BJ (cell line): ENCODE data around the gene COL5A1. TPM values are rescaled to one million over a fixed set of nuclear protein-coding genes. Genes with fewer than 3 reads are reported as not detected.

Experiments used
- CTCF ChIA-PET: fragments of 350-600 bp; formaldehyde crosslinking; extraction: SDS; loops from one replicate; lab custom pipeline; 2021; ENCODE audit warnings: antibody characterized with exemption, inconsistent platforms; lab: Yijun Ruan, JAX
- POLR2A ChIA-PET: fragments of 300-600 bp; sonication (Branson Sonifier 250); formaldehyde crosslinking; extraction: SDS; loops from one replicate; lab custom pipeline; 2021; ENCODE audit warnings: antibody characterized with exemption; lab: Charles Lee
- DNase-seq: peaks from one replicate; pipeline ENCODE4 v3.0.0-alpha.2; 2011; ENCODE audit warnings: low read depth
- H3K27me3 ChIP-seq: 2 replicates; pipeline ENCODE4 v1.6.0; 2011; ENCODE audit warnings: low read length; ENCODE audit not compliant: control insufficient read depth, insufficient read depth
- H3K36me3 ChIP-seq: 2 replicates; pipeline ENCODE4 v1.5.1; 2011; ENCODE audit warnings: low read length; ENCODE audit not compliant: control insufficient read depth, insufficient read depth
- H3K4me3 ChIP-seq: 2 replicates; pipeline ENCODE4 v1.5.1; 2011; ENCODE audit warnings: low read depth, mild to moderate bottlenecking, control low read depth, low read length
- polyA plus RNA-seq: library from polyadenylated mRNA; depleted of rRNA; stranded (reverse); fragments of >200 nt; gene quantifications from 2 replicates; pipeline ENCODE4 v1.2.3, GENCODE V29; 2011
- TF ChIP-seq, protein P1 (sequence below): IDR thresholded peaks from 2 replicates; pipeline ENCODE4 v1.5.1; 2011; ENCODE audit warnings: low read depth, mild to moderate bottlenecking, control low read depth, inconsistent platforms, low read length, moderate library complexity; ENCODE audit not compliant: insufficient read depth

COL5A1 gene
- polyA plus RNA-seq, 1 experiment = 251 TPM

- ChIA-PET CTCF (interaction anchor here (0.8 to 0.9 kb wide), 2 partner anchors 54 to 107 kb away, joined by 3 read pairs; no protein-coding TSS in a partner anchor), POLR2A (no interaction called here)
- DNase-seq = no peak
- H3K36me3 ChIP-seq = no peaks in the 10 kb centered on the region
- TF ChIP-seq, protein P1, sequence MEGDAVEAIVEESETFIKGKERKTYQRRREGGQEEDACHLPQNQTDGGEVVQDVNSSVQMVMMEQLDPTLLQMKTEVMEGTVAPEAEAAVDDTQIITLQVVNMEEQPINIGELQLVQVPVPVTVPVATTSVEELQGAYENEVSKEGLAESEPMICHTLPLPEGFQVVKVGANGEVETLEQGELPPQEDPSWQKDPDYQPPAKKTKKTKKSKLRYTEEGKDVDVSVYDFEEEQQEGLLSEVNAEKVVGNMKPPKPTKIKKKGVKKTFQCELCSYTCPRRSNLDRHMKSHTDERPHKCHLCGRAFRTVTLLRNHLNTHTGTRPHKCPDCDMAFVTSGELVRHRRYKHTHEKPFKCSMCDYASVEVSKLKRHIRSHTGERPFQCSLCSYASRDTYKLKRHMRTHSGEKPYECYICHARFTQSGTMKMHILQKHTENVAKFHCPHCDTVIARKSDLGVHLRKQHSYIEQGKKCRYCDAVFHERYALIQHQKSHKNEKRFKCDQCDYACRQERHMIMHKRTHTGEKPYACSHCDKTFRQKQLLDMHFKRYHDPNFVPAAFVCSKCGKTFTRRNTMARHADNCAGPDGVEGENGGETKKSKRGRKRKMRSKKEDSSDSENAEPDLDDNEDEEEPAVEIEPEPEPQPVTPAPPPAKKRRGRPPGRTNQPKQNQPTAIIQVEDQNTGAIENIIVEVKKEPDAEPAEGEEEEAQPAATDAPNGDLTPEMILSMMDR = no peak
- H3K27me3 ChIP-seq = no peaks in the 10 kb centered on the region
- no peak overlapping the region for H3K4me3 ChIP-seq
These were observed 42.7 kb upstream of the COL5A1 start for GRCh38 chr9:134598884-134599245.

GRCh38 chr9:134600371-134600770 lies 41.2 kb upstream of the COL5A1 start:
- TF ChIP-seq, protein P1 = no peak
- no peak overlapping the region for H3K4me3 ChIP-seq
- no peaks in the 10 kb centered on the region for H3K27me3 ChIP-seq
- DNase-seq = no peak
- ChIA-PET POLR2A (no interaction called here), CTCF (interaction anchor here (1.1 kb wide), 1 partner anchor 150 kb away, joined by 4 read pairs; no protein-coding TSS in a partner anchor)
- H3K36me3 ChIP-seq = no peaks in the 10 kb centered on the region

- DNase-seq = no peak
- POLR2A ChIA-PET = no interaction called here
- CTCF ChIA-PET = interaction anchor here (1.1 kb wide), 1 partner anchor 151 kb away, joined by 4 read pairs; no protein-coding TSS in a partner anchor
- TF ChIP-seq, protein P1 = no peak
- H3K27me3 ChIP-seq = no peaks in the 10 kb centered on the region
- no peak overlapping the region for H3K4me3 ChIP-seq
- no peaks in the 10 kb centered on the region for H3K36me3 ChIP-seq
These were observed 40.6 kb upstream of the COL5A1 start for GRCh38 chr9:134600836-134601638.

DNA sequence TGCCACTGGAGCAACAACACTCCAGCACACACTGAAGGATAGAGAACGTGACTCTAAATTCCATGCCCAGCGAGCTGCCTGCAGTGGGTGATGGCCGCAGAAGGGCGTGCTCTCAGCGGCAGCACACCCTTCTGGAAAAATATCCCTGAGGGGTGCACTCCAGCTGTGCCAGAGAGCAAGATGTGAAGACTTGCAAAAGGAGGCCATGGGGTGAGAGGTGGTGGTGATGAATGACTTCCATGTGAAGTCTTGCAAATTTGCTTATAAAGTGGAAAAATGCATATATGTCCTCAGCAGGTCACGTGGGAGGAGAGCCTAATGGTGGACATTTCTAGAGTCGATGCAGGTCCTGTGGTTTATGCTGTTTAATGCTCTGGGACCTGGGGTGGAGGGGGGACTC lies 39.8 kb upstream of the COL5A1 start:
- no peak for DNase-seq
- ChIA-PET CTCF (interaction anchor here (0.7 to 1.3 kb wide), 6 partner anchors 9 to 199 kb away, joined by 3 to 8 read pairs (median 4); no protein-coding TSS in a partner anchor), POLR2A (interaction anchor here (0.9 kb wide), 1 partner anchor 48 kb away, joined by 4 read pairs; no protein-coding TSS in a partner anchor)
- Histone ChIP-seq H3K4me3 (no peak overlapping the region), H3K27me3 (no peaks in the 10 kb centered on the region), H3K36me3 (no peaks in the 10 kb centered on the region)
- TF ChIP-seq, protein P1 = no peak
